GM21526 (cell line): ENCODE data around the gene GLS.
"Not testable (repeated sequence)": the region's sequence is repeated elsewhere in the genome, so short reads cannot be mapped to it uniquely, and the experiment has no call there.

ENCODE experiments used
- ATAC-seq: cut with Tn5 transposase; IDR thresholded peaks from one replicate; pipeline ENCODE4 v1.9.1; 2021; ENCODE audit warnings: moderate library complexity; ENCODE audit not compliant: unreplicated experiment, low FRiP score

The GLS gene

GRCh38 chr2:190922376-190922775 lies 41.8 kb downstream of the GLS start:
- no peak for ATAC-seq

- ATAC-seq = no peak
These were observed 46.7 kb downstream of the GLS start for GRCh38 chr2:190927301-190927700.

GRCh38 chr2:190929919-190930318 lies 49.3 kb downstream of the GLS start:
- ATAC-seq = no peak

- no peak for ATAC-seq
These were observed 49.8 kb downstream of the GLS start for GRCh38 chr2:190930411-190930810.

- ATAC-seq = no peak
These were observed 51.9 kb downstream of the GLS start for GRCh38 chr2:190932514-190932913.

- ATAC-seq = no peak
These were observed 52.7 kb downstream of the GLS start for GRCh38 chr2:190933361-190933760.

GRCh38 chr2:190935054-190935453 lies 54.4 kb downstream of the GLS start:
- no peak for ATAC-seq

GRCh38 chr2:190938771-190939335 lies 58.2 kb downstream of the GLS start:
- no peak for ATAC-seq

- ATAC-seq = no peak
These were observed 59.8 kb downstream of the GLS start for GRCh38 chr2:190940454-190940853.

GRCh38 chr2:190941571-190941970 lies 61.0 kb downstream of the GLS start:
- no peak for ATAC-seq

- ATAC-seq = no peak
These were observed 62.1 kb downstream of the GLS start for GRCh38 chr2:190942697-190943096.

GRCh38 chr2:190943706-190944105 lies 63.1 kb downstream of the GLS start:
- ATAC-seq = no peak

- no peak for ATAC-seq
These were observed 66.5 kb downstream of the GLS start for GRCh38 chr2:190947141-190947540.

- peak; percentile 54 for ATAC-seq
These were observed 67.2 kb downstream of the GLS start for GRCh38 chr2:190947711-190948251.

- ATAC-seq = no peak
These were observed 68.0 kb downstream of the GLS start for GRCh38 chr2:190948671-190949070.

- no peak for ATAC-seq
These were observed 70.0 kb downstream of the GLS start for GRCh38 chr2:190950566-190950991.

GRCh38 chr2:190953257-190953656 lies 72.6 kb downstream of the GLS start:
- ATAC-seq = no peak

GRCh38 chr2:190959911-190960788 lies 79.5 kb downstream of the GLS start:
- ATAC-seq = no peak

- ATAC-seq = not testable (repeated sequence)
These were observed 80.5 kb downstream of the GLS start for GRCh38 chr2:190961117-190961516.

- ATAC-seq = no peak
These were observed 81.4 kb downstream of the GLS start for GRCh38 chr2:190961918-190962487.

GRCh38 chr2:190963088-190963487 lies 82.5 kb downstream of the GLS start:
- ATAC-seq = no peak
